NCI-H510A (cell line): Measurements from ENCODE around the gene CCNY.

Experiments
- DNase-seq: peaks from one replicate; lab custom pipeline; 2025; lab: John Stamatoyannopoulos, UW

CCNY gene

DNA sequence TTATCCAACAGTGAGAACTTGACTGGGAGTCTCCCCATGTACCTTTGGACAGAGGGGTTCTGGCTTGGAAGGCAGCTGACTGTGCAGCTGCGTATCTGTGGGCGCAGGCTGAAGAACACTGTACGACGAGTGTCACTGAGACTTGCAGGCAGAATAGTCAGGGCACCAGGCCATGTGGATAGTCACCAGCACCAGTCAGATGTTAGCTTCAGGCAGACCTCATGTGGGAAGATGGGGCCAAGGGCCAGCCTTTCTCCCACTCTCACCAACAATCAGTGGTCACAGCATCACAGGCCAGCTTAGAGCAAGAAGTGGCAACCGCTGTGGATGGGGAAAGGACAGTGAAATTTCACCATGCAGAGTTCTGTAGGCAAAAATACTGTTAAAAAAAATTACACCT is 225.4 kb downstream of the CCNY start:
- no peak for DNase-seq

DNA sequence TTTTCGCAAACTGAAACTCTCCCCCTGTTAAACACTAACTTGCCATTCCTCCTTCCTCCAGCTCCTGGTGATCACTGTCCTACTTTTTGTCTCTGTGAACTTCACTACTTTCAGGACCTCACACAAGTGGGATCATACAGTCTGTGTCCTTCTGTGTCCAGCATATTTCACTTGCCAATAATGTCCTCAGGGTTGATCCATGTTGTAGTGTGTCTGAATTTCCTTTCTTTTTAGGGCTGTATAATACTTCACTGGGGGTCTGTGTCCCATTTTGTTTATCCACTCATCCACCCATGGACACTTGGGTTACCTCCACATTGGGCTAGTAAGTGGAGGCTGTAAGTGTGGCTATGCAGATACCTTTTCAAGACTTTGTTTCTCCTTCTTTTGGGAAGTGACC is 226.1 kb downstream of the CCNY start:
- DNase-seq: no peak

DNA sequence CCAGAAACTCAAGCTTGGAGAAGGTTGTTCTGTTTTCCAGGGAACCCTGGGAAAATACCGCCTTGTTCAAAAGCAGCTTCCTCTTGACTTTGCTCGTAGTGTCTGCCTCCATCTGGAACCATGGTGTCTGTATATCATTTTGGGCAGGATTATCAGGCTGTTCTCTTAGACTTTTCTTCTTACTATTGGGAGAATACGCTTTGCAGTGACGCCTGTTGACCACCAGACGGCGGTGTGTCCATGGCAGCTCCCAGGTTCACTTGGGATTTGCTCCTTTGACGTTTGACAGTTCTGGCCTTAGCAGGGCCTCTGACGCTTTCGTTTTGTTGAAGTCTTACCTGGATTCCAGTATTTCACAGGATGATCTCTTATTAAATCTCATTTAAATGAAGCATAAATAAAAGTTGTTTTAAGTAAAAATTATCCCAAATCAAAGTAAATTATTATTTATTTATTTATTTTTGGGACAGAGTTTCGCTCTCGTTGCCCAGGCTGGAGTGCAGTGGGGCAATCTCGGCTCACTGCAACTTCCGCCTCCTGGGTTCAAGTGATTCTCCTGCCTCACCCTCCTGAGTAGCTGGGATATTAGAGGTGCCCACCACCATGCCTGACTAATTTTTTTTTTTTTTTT is 227.1 kb downstream of the CCNY start:
- no peak for DNase-seq

DNA sequence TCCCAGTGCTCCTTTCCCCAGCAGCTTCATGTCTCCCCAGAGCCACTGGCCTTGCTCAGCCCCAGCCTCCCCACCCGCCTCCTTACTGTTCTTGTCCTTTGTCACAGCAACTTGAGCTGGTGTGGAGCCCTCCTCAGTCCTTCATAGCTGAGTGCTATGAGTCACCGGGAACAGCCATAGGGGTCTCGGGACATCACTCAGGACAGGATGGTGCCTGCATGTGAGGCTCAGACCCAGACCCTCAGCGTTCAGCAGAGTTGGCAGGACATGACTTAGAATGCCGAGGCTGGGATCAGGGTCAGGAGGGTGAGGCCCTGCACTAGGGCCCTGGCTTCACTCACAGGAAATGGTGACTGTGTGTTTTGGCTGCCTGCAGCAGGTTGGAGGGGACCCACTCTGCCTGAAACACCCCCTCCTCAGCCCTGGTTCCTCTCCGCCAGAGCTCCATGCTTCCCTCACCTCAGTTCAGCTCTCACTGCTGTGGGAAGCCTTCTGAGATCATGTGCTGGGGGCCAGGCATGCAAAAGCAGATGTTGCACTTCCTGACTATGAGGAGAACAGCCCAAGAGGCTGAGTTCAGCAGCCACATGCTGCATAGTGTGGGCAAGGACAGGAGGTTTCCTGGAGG is 228.1 kb downstream of the CCNY start:
- no peak for DNase-seq

DNA sequence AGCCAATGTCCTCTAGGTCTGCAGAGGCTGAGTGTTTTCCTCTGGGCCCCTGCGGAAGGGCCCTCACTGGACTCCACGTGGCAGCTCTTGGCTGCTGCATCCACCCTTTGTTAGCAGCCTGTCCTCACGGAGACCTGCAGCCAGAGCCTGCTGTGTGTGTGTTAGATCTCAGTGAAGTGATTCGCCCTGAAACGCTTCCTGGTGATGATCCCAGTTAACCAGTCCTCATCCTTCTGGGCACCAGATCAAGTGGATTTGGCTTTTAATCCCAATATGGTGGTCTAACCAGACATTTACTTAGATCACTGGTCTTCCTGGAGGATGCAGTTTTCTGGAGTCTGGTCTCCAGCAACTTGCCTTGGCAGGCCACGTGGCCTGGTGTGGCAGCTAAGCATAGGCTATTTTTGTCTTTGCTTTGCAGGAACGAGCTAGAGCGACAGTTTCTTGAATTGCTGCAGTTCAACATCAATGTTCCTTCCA is 229.3 kb downstream of the CCNY start:
- DNase-seq: no peak

DNA sequence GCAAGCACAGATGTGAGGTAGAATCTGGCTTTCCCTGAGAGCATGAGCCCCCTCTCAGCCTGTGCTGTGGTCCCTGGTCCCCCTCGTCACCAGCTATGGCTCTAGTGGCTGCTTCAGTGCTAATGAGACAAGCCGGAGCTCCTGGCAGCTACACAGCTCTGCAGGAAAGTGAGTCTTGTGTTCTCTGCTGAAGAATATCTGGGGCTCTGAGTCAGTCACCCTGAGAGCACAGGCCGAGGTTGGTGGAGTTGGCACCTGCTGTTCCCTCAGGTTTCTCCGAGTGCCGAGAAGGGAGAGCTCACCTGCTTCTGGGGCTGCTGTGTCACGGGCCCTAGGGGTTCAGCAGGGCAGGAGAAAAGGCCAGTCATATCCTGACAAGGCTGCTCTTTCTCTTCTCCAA is 231.6 kb downstream of the CCNY start:
- no peak for DNase-seq

DNA sequence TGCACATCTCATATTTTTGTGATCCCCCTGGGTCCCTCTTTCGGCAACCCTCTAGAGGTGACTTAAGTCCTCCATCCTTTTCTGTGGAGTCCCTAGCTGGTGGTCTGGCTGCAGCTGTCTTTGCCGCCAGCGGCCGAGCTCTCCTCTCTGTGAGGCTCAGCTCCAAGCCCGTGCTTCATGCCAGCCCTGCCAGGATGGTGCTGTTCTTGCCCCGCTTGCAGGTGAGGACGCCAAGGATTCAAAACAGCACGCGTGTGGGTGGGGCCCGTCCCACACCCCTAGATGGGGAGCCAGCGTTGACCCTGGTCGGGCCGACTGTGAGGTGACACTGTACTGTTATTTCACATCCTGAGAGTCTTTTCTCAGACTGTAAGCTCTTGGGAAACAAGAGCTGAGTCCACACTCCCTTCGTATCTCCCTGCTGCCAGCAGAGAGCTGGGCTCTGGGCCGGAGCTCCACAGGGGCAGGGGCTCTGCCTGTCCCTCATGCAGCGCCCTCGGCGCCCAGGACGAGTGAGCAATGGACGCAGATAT is 232.2 kb downstream of the CCNY start:
- DNase-seq: no peak

DNA sequence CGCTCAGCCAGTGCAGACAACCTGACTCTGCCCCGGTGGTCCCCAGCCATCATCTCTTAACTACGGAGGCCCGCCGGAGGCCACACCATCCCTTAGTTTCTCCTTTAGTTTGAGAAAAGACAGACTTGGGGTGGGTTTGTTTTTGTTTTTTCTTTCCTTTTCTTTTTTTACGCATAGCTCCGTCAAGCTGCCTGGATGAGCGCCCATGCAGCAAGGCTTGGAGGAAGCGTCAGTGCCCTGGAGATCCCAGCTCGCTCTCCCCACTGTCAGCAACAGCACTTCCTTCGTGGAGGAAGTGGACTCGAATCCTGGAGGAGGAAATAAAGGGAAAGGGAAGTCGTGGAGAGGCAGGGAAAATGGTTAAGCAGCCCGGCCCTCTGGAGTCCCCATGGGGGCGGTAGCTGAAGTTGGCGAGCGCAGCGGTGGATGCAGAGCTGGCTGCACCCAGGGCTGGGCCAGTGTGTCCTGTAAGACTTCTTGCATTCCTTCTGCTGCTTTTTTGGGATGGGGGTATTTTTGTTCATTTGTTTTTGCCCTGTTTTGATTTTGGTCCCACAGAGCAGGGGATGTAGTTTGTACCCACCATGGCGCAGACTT is 232.9 kb downstream of the CCNY start:
- no peak for DNase-seq

DNA sequence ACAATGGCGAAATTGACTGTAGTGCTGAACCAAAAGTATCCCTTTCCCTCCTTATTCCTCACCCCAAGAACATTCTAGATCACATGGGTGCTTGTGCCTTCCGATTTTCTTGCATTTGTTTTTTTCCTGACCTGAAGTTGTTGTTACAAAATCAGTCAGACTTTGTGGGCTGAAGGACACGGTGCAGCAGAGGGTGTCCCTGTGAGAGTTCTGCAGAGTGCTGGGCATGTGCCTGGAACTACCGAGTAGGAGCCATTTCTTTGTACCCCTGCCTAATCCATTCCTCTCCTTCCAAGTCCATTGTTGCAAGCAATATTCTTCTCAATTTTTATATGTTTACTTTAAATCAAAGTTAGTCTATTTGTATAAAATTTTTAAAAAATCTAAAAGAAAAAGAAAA is 233.5 kb downstream of the CCNY start:
- DNase-seq: no peak

DNA sequence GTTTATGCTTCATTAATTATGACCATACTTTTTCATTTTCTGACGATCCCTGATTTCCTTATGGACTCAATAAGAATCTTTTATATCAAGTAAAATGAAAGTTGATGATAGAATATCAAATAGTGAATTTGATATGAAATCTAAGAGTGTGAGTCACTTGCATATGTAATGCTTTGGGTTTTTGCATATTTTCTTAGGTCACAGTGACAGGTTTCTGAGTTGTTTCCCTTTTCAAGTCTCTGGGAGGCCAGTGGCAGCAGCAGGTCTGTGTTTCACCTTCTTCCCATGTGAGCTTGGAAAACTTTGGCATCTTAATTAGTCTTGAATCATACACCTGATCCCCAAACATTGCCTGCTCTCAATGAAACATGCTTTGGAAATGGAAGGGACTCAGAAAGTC is 234.1 kb downstream of the CCNY start:
- DNase-seq: no peak

DNA sequence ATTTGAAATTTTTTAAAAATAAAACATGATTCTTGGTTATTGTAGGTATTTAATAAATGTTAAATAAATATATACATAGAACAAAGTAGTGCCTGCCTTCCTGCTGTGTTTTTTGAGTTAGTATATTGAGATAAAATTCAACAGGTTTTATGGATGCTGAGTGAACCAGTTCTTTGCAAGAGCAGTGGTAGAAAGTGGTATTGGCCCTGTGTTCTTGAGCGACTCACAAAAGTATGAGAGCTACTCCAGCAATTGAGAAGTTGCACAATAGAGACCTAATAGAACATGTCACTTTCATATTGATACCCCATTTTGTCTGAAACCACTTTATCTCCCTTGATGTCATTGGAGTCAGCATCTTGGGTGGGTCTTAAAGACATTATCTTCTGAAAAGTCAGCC is 236.3 kb downstream of the CCNY start:
- no peak for DNase-seq

DNA sequence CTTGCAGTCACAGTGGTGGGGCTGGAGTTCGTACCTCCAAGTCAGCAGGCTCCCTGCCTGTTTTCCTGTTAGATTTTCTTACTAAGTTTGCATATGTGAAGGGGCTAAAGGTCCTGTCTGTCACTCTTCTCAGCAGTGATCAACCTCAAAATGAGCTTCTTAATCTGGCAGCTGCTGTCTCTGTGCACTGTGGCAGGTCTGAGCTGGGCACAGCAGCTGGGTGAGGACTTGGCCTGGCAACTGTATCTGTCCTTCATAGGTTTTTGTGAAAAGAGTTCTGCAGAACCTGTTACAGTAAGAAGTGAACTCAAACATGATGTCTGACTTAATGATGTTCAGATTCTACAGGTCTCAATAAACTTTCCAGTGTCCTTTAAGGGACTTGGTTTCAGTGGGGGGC is 237.5 kb downstream of the CCNY start:
- no peak for DNase-seq

DNA sequence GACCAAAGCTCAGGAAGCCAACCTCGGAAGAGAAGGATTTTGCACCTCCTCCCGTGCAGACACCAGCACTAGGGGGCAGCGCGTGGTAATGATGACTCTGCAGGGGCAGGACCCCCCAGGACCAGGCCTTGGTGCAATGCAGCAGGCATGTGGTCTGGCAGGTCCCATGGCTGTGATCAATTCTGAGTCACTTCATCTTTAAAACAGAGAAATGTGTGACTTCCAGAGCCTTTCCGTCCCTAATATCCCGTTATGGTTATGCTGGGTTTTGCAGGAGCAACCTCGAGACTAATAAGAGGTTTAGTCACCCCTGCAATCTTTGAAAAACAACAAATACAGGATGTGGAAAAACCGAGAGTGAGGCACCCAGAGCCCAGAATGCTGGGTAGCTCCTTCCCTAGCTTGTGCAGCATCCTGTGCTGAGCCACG is 238.6 kb downstream of the CCNY start:
- DNase-seq: no peak

DNA sequence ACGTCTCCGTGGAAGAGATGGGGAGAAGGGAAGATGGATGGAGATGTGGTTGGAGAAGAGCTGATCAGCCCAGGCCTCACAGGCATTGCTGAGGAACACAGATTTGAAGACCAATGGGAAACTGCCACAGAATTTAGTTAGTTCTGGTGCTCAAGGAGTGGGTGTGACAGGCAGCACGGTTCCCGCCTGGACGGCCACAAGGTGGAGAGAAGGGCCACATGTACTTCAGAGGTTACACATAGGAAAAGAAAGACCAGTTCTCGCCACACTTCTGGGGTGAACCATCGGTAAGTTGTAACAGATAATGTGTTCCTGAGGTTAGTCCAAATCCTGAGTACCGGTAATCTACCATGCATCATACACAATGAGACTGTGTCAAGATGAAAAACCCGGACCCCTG is 239.3 kb downstream of the CCNY start:
- no peak for DNase-seq

DNA sequence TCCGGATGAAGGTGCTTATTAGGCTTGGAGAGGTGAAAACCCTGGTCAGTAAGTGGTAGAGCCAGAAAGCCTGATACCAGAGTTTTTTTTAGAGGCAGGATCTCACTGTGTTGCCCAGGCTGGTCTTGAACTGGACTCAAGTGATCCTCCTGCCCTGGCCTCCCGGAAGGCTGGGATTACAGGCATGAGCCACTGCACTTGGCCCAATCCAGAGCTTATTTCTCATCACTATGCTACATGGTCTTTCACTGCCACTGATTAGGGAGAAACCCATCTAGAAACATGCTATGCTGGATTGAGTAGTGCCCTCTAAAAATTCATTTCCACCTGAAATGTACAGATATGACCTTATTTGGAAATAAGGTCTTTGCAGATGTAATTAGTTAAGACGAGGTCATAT is 240.4 kb downstream of the CCNY start:
- DNase-seq: no peak

DNA sequence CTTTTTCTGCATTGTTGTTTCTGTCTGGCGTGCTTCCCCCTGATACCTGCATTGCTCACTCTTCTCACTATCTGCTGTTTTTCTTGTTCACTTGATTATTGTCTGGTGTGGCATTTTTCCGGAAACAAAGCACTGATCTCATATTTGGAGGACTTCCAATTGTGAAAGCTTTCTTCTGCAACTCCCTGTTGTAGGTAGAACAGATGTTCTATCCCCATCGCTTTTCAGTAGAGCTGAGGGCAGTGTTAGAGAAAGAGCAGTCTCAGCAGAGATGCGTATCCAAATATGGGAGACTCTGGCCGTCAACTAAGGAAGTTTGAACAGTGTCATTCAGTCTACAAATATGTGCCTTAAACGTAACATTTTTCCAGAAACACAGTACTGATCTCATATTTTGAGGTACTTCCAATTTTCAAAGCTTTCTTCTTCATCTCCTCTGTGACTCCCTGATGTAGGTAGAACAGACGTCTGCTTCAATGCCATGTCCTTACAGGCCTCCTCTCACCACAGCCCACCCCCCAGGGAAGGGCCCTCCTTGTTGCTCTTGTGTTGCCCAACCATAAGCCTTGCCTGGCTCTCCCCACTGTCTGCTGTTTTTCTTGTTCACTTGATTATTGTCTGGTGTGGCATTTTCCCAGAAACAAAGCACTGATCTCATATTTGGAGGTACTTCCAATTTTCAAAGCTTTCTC is 241.8 kb downstream of the CCNY start:
- no peak for DNase-seq

DNA sequence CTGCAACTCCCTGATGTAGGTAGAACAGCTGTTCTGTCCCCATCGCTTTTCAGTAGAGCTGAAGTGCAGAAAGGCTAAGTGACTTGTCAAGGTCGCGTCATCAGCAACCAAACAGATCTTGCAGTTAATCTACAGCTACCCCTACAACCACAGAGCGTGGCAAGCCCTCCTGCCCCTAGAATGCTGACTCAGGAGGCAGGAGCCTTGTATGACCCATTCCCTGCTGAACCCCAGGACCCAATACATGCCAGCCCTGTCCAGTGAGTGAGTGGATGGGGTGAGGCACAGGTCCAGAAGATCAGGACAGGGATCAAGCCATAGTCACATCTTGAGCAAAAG is 242.3 kb downstream of the CCNY start:
- DNase-seq: no peak

DNA sequence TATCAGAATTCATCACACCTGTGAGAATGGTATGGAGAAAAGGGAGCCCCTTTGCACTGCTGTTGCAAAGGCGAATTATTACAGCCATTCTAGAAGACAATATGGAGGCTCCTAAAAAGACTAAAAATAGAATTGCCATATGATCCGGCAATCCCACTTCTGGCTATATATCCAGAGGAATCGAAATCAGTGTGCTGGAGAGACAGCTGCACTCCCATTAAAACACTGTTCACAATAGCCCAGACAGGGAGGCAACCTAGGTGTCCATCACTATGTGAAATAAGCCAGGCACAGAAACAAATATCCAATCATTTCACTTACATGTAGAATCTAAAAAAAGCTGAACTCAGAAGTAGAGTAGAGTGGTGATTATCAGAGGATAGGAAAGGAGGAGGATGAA is 242.8 kb downstream of the CCNY start:
- no peak for DNase-seq

DNA sequence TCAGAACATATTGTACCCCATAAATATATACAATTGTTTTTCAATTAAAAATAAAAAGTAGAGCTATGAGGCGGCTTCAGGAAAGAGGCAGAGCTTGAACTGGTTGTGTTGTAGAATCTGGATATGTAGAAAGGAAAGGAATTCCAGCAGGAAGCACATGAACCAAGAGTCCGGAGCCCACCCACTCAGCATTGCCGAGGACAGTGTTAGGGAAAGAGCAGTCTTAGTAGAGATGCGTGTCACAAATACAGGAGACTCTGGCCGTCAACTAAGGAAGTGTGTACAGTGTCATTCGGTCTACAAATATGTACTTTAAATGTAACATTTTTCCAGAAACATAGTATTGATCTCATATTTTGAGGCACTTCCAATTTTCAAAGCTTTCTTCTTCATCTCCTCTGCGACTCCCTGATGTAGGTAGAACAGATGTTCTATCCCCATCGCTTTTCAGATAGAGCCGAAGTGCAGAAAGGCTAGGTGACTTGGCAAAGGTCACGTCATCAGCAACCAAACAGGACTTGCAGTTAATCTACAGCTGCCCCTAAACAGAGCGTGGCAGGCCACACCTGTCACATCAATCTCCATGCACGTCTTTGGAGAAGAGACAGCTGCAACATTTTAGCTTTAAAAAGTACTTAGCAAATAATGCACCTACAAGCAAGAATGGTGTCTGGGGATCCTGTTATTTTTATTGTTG is 243.6 kb downstream of the CCNY start:
- no peak for DNase-seq

DNA sequence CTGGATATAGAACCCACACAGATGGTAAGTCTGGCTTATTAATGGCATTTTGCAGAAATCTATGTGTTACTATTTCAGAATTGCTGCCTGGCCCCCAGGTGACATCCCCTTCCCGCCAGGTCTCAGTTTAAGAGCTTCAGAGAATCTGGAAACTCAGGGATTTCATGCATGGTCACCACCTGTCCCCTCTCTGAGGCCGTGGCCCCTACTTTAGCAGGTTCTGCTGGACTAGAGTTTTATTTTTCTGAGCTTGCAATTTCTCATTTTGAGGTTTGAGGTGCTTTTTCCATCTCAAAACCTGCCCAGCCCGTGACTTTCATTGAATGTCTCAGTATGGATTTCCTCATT is 244.1 kb downstream of the CCNY start:
- DNase-seq: no peak

DNA sequence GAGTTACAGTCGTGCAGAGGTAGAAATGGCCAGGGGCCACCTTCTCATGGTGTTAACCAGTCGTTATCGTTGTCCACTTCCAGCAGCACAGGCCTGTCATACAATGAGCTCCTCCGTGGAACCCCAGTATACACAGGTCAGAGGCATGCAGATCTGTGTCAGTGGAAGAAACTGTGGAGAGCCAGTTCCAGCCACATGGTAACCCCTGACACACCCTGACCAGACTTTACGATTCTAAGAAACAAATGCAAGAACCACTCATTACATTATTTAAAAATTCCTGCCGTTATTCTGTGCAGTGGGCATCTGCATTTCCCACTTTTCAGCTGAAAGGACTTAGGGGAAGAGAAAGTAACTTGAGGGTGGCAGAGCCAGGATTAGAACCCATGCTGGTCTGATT is 245.3 kb downstream of the CCNY start:
- no peak for DNase-seq

DNA sequence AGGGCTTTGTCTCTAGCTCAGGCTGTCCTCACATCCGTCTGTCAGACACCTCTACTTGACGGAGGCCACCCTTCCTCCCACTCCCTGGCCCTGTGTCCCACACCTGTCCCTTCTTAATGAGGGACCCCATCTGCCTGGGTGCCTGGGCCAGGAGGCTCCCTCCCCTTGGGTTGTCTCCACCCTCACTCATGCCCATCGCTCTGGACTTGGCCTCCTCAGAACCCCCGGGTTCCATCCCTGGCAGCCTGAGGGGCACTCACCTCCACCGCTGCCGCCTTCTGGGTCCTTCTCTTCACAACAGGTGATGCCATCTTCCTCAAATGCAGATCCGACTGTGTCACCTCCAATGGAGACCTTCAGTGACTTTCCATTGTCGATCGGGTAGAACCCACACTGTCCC is 248.6 kb downstream of the CCNY start:
- no peak for DNase-seq

DNA sequence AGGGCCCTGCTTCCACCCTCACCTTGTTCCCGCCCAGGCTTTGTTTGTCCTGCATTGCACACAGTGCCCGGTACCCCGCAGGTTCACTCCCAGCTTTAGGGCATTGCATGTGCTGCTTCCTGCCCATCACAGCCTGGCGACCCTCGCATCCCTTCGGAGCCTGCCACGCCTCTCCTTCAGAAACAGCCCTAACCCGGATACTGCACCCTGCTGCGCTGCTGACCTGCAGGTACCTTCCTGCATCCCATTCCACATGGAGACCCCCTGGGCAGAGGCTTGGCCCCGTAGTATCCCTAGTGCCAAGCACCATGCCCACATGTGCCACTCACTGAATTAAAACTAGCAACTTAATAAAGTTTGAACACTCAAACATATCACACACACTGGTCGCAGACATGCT is 249.0 kb downstream of the CCNY start:
- DNase-seq: no peak
